ENCODE measurements around the gene COL10A1. TPM values are rescaled to one million over a fixed set of nuclear protein-coding genes. Genes with fewer than 3 reads are reported as not detected.

Gene COL10A1
- total RNA-seq, 2 experiments from 2014 or later, result not detected

DNA sequence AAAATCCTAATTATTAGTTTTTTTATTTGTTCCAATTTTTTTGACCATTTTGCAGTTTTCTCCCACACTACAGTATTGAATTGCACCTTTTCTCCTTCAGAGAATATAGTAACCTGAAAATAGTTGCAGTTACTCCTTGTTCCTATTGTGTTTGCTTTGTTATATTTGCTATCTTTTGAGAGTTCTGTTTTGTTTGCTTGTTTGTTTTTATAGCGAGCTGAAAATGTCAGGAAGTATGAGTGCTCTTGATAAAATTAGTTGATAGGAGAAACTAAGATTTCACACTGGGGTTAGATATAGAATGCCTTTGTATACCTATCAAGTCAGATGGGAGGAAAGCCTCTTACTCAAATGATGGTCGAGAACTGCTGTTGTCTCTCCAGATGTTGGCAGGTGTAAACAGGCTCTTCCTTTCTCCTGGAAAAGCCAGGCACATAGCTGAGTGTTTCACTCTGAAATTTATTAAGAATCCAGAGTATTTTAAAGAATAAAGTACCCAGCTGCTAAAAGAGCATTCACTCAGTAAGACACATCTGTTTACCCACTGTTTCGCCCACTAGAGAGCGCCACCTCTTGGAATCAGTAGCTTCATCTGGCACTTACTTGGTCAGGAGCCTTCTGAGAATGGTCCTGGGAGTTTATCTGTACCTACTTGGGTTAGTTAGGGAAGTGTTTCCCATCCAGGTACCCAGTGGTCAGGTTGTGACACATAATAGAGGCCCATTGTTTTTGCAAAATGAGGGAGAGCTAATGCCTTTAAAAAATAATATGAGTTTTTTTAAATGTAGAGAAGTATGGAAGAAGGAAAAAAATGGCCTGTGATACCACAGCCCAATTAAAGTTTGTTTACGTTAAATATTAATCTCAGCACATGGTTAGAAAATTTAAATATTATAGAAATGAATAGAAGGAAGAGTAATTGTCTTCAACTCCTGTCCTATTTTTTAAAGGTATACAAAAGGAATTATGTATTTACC is 14.1 kb downstream of the COL10A1 start:
- no peaks in the 10 kb centered on the region for H3K4me1 Mint-ChIP-seq
- peaks cover 37% of the 10 kb centered on the region for H3K36me3 Mint-ChIP-seq (ENCODE audit: low read depth)
- CTCF ChIA-PET, result interaction anchor here (0.8 to 4.0 kb wide), 11 partner anchors 9 to 141 kb away, joined by 3 to 42 read pairs (median 3); partner anchors contain the start of genes COL10A1, NT5DC1 and TSPYL4
- H3K27me3 Mint-ChIP-seq, result no peaks in the 10 kb centered on the region
- H3K9me3 Mint-ChIP-seq, result no peaks in the 10 kb centered on the region
- H3K27ac Mint-ChIP-seq, result no peak overlapping the region
- DNase-seq, result peak; percentile 47
- no peak overlapping the region for H3K4me3 Mint-ChIP-seq
- POLR2A ChIA-PET, result interaction anchor here (0.8 to 1.9 kb wide), 2 partner anchors 11 to 142 kb away, joined by 3 to 9 read pairs; partner anchors contain the start of genes NT5DC1 and TSPYL4

DNA sequence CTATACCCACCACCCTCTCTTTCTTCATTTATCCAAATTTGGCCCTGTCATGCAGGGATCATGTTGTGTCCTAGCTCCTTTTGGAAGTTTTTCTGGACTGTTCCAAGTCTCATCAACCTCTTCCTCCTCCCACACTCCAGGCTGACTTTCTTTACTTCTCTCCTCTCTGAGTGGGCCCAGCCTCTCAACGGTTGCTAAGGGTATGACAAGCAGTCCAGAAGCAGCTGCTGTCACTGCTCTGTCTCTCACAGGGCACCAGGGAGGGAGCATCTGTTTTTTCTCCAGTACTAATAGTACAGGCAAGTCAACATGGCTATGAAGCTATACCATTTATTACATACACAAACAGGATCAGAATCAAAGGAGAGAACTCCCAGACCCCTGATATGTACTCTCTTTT is 17.1 kb downstream of the COL10A1 start:
- Mint-ChIP-seq H3K9me3 (no peaks in the 10 kb centered on the region), H3K27me3 (no peaks in the 10 kb centered on the region), H3K4me3 (no peak overlapping the region), H3K4me1 (peaks cover 20% of the 10 kb centered on the region), H3K36me3 (ENCODE audit: low read depth) (peaks cover 37% of the 10 kb centered on the region), H3K27ac (no peak overlapping the region)
- ChIA-PET CTCF (interaction anchor here (1.7 kb wide), 1 partner anchor 8 kb away, joined by 6 read pairs; the partner anchor contains the start of gene NT5DC1), POLR2A (no interaction called here)
- no peak for DNase-seq

DNA sequence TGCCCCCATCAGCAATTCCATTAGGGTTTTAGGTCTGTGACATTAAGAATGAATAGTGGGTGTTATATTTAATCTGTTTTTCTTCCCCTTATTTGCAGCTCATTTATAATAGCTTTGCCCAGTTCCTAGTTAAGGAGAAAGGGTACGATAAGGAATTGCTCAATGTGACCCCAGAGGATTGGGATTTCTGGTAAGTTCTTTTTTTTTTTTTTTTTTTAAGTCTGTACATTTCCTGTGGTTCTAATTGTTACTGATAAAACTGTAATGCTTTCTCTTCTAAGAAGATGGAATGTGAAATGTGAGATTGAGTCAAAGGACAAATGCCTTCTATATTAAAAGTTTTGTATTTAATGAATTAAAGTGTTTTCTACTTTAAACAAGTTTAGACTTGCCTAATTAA is 19.8 kb downstream of the COL10A1 start:
- peaks cover 46% of the 10 kb centered on the region for H3K4me1 Mint-ChIP-seq
- ChIA-PET CTCF (interaction anchor here (0.7 to 1.5 kb wide), 2 partner anchors 11 to 95 kb away, joined by 4 to 5 read pairs; no protein-coding TSS in a partner anchor), POLR2A (no interaction called here)
- no peak overlapping the region for H3K27ac Mint-ChIP-seq
- no peaks in the 10 kb centered on the region for H3K9me3 Mint-ChIP-seq
- peaks cover 23% of the 10 kb centered on the region for H3K36me3 Mint-ChIP-seq (ENCODE audit: low read depth)
- H3K4me3 Mint-ChIP-seq, result no peak overlapping the region
- no peaks in the 10 kb centered on the region for H3K27me3 Mint-ChIP-seq
- no peak for DNase-seq

DNA sequence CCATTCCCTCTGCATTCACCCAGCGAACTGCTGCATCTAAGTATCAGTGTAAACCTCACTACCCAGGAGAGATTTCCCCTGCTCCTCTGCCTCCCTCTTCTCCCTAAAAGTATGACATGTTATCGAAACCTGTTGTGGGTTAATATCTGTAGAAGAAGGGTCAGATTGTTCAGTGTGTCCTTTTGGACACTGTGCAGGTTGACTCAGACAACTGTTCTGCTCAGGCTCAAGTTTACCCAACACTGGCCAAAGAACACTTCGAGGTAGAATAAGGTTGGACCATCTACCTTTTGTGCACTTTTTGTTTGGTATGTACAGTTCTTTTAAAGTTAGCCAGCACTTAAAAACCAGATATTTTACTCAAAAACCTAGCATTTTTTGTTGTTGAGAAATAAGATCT is 20.7 kb downstream of the COL10A1 start:
- DNase-seq, result no peak
- Mint-ChIP-seq H3K4me1 (peaks cover 50% of the 10 kb centered on the region), H3K9me3 (no peaks in the 10 kb centered on the region), H3K27ac (no peak overlapping the region), H3K36me3 (ENCODE audit: low read depth) (peaks cover 16% of the 10 kb centered on the region), H3K4me3 (no peak overlapping the region), H3K27me3 (no peaks in the 10 kb centered on the region)
- CTCF ChIA-PET, result interaction anchor here (1.0 kb wide), 1 partner anchor 10 kb away, joined by 4 read pairs; no protein-coding TSS in a partner anchor
- POLR2A ChIA-PET, result no interaction called here

DNA sequence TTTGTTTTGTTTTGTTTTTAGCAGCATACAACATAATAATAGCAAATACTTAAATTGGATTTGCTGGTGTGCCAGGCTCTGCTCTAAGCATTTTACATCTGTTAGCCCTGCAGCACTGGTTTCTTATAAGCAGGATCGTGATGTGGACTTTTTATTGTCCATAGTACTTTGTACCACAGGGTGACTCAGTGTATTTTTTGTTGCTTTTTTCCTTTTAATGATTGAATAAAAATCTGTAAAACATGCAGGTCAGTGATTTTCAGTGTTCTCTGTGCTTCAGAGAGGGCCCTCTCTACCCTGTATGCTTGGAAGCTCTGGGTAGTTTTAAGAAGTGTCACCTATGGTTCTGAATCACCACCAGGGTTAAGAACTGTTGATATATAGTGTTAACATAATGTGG is 21.3 kb downstream of the COL10A1 start:
- H3K36me3 Mint-ChIP-seq (ENCODE audit: low read depth), result peaks cover 14% of the 10 kb centered on the region
- H3K4me3 Mint-ChIP-seq, result no peak overlapping the region
- no peaks in the 10 kb centered on the region for H3K9me3 Mint-ChIP-seq
- no peak for DNase-seq
- H3K4me1 Mint-ChIP-seq, result peaks cover 56% of the 10 kb centered on the region
- ChIA-PET CTCF (interaction anchor here (1.0 to 4.8 kb wide), 2 partner anchors 8 to 11 kb away, joined by 4 to 42 read pairs; no protein-coding TSS in a partner anchor), POLR2A (no interaction called here)
- no peak overlapping the region for H3K27ac Mint-ChIP-seq
- no peaks in the 10 kb centered on the region for H3K27me3 Mint-ChIP-seq

DNA sequence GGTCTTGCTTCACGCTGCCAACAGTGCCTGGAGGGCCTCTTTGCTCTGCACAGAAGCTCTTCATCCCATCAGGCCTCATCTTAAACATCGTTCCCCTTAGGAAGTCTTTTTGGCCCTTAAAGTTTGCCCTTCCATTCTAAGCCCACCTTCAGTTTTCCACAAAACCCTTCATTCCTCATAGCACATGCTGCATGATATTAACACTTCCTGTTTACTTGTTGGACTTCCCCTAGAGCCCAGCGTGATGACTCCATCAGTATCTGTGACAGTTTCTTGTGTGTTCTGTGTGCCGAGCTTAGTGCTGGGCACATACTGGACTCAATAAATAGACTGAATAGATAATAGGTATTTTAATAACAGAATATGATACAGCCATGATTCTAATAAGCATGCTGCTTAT is 23.1 kb downstream of the COL10A1 start:
- H3K4me3 Mint-ChIP-seq, result peak overlapping the region; percentile 2
- peak overlapping the region; percentile 7 for H3K27ac Mint-ChIP-seq

DNA sequence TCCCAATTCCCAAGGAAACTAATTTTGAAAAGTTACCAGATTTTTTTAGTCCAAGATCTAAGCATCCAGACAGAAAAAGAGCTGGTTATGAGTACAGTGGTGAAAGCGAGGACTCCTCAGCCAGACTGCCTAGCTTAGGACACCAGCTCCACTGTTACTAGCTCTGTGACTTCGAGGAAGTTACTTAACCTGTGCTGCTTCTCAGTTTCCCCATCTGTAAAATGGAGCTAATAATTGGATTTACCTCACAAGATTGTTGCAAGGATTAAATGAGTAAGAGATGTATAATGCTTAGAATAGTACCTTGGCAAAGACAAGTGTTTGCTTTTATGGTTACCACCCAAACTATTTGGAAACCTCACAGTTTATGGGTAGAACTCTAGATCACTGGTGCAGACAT is 24.1 kb downstream of the COL10A1 start:
- Mint-ChIP-seq H3K27ac (peak overlapping the region; percentile 89), H3K4me3 (peak overlapping the region; percentile 94), H3K4me1 (peaks cover 63% of the 10 kb centered on the region), H3K36me3 (ENCODE audit: low read depth) (peaks cover 3% of the 10 kb centered on the region), H3K27me3 (no peaks in the 10 kb centered on the region), H3K9me3 (peaks cover under 1% of the 10 kb centered on the region)
- DNase-seq, result no peak
- ChIA-PET POLR2A (interaction anchor here (1.7 to 2.5 kb wide), 7 partner anchors 9 to 469 kb away, joined by 4 to 15 read pairs (median 11); partner anchors contain the start of genes RWDD1 and TSPYL1), CTCF (interaction anchor here (1.2 to 4.8 kb wide), 4 partner anchors 8 to 18 kb away, joined by 5 to 42 read pairs (median 6); no protein-coding TSS in a partner anchor)

More for the DNA sequence above, 23.1 kb downstream of the COL10A1 start:
- H3K4me1 Mint-ChIP-seq, result peaks cover 63% of the 10 kb centered on the region
- ChIA-PET POLR2A (interaction anchor here (1.0 to 1.7 kb wide), 2 partner anchors 8 to 16 kb away, joined by 4 read pairs; no protein-coding TSS in a partner anchor), CTCF (interaction anchor here (0.8 to 4.8 kb wide), 3 partner anchors 10 to 92 kb away, joined by 3 to 42 read pairs (median 3); no protein-coding TSS in a partner anchor)
- no peaks in the 10 kb centered on the region for H3K9me3 Mint-ChIP-seq
- DNase-seq, result no peak
- H3K27me3 Mint-ChIP-seq, result no peaks in the 10 kb centered on the region
- peaks cover 3% of the 10 kb centered on the region for H3K36me3 Mint-ChIP-seq (ENCODE audit: low read depth)

DNA sequence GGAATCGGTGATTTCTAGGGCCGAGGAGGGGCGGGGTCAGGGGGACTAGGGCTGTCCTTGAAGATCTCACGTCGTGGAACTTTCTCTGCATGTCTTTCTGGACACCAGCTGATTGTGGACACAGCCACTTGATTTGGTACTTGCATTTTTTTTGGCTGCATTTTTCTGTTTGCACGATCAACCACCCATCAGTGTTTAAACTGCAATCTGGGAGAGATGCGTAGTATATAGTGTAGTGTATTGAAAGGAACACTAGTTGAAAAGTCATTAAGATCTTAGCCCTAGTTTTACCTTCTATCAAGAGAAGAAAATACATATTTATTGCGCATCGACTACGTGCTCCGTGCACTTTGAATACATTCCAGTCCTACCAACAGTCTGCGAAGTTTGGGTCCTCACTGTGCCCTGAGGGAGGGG is 24.6 kb downstream of the COL10A1 start:
- H3K9me3 Mint-ChIP-seq, result peaks cover 2% of the 10 kb centered on the region
- H3K4me3 Mint-ChIP-seq, result peak overlapping the region; percentile 94
- H3K36me3 Mint-ChIP-seq (ENCODE audit: low read depth), result peaks cover 3% of the 10 kb centered on the region
- no peak for DNase-seq
- no peaks in the 10 kb centered on the region for H3K27me3 Mint-ChIP-seq
- peaks cover 63% of the 10 kb centered on the region for H3K4me1 Mint-ChIP-seq
- ChIA-PET POLR2A (interaction anchor here (1.1 to 2.5 kb wide), 12 partner anchors 9 to 1501 kb away, joined by 3 to 15 read pairs (median 4); partner anchors contain the start of genes GOPC, RWDD1, TSPYL1 and TSPYL4), CTCF (interaction anchor here (1.2 to 4.8 kb wide), 5 partner anchors 8 to 117 kb away, joined by 4 to 42 read pairs (median 6); no protein-coding TSS in a partner anchor)
- peak overlapping the region; percentile 89 for H3K27ac Mint-ChIP-seq

DNA sequence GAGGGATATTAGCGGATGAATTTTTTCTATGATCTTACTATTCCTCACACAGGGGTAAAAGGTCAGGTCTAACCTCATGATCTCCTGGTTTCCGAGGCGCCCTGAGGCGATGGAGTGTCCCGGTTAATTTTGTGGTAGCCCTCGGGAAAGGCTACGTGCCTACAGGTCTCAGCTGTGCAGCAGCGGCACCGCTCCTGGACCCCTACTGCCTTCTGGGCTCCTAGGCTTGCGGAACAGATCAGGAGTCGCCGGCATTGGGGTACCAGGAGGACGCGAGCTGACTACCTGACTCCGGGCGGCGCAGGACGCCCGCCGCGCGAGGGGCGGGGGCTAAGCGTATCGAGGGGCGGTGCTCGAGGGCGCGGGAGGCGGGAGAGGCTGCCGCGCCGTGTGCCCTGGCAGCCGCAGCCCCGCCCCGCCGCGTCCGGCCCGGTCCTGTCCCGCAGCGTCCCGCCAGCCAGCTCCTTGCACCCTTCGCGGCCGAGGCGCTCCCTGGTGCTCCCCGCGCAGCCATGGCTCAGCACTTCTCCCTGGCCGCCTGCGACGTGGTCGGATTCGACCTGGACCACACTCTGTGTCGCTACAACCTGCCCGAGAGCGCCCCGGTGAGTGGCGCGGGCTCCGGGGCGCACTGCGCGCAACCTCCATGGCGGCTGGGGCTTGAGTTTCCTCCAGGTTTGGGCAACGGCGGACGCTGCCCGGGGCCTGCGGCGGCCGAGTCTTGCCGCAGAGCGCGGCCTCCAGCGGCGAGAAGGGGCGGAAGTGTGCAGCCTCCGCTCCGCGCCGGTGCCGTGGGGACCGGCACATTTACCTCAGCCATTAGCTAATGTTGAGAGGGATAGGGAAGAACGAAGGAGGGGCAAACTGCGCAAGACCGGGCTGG is 25.3 kb downstream of the COL10A1 start, which contains the start of gene NT5DC1:
NT5DC1 (plus strand) TSS at position 435 of the 883 bp plus-strand sequence; CDS start at position 513, 78 bp downstream.
- Mint-ChIP-seq H3K27me3 (no peaks in the 10 kb centered on the region), H3K27ac (peak within 1 kb of the TSS; percentile 89), H3K4me3 (peak within 1 kb of the TSS; percentile 94), H3K9me3 (peaks cover 7% of the 10 kb centered on the region), H3K4me1 (peaks cover 57% of the 10 kb centered on the region), H3K36me3 (ENCODE audit: low read depth) (peaks cover 3% of the 10 kb centered on the region)
- POLR2A ChIA-PET, result interaction anchor here (0.8 to 2.5 kb wide), 13 partner anchors 9 to 1502 kb away, joined by 3 to 15 read pairs (median 4); partner anchors contain the start of genes CALHM6, GOPC, RWDD1 and TSPYL1
- DNase-seq, result peak; percentile 88
- CTCF ChIA-PET, result interaction anchor here (0.7 to 4.8 kb wide), 7 partner anchors 9 to 117 kb away, joined by 3 to 42 read pairs (median 5); no protein-coding TSS in a partner anchor

DNA sequence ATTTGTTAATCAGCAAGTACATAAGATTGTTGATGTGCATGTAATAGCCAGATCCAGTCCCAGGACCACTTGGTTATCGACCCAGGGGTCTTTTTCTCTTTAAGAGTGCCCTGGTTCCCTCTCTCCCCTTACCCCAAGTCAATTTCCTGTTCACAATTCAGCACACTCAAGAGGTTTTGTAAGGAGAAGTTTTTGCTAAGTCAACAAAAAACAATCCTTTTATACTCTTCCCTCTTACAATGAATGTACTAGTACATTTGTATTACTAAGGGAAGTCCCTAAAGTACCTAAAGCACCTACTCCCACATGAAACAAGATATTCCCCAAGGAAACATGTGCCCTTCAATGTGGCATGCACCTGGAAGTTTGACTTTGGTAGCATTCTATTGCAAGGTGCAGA is 26.9 kb downstream of the COL10A1 start:
- POLR2A ChIA-PET, result no interaction called here
- Mint-ChIP-seq H3K27me3 (no peaks in the 10 kb centered on the region), H3K4me1 (peaks cover 43% of the 10 kb centered on the region), H3K9me3 (peaks cover 7% of the 10 kb centered on the region), H3K36me3 (ENCODE audit: low read depth) (peaks cover 3% of the 10 kb centered on the region), H3K4me3 (no peak overlapping the region), H3K27ac (no peak overlapping the region)
- DNase-seq, result no peak
- CTCF ChIA-PET, result no interaction called here

DNA sequence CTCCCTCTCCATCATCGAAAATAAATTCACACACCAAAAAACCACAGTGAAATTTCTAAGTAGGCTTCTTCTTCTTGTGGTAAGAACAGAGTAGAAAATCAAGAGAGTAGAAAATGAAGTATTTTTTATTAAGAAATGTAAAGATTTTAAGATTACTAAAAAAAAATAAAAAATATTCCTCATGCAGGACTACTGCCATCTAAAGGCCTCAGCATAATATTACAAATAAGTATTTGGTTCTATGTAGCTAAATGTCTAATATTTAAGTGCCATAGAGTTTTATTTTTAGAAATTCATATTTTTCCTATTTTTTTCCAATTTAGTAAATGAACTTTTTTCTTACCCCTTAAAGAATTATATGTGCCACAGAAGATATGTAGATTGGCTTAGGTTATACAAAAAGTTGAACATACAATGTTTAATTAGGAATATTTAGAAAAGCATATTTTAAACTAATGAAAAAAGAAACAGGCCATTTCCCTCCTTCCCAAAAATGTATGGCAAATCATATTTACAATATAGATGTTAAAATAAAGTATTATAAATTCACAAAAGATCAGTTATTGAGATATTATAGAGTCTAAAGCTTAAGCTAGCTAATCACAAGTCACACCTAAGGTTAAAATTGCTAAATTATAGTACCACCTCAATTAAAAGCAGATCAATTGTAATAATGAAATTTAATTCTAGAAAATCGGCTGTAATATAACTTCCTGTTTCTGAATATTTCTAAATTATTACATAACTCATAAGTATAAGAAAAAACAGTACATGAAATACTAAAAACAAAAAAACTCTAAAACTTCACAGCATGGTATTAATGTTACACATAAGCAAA is 28.7 kb downstream of the COL10A1 start:
- Mint-ChIP-seq H3K27me3 (peaks cover 2% of the 10 kb centered on the region), H3K27ac (no peak overlapping the region)
- POLR2A ChIA-PET, result no interaction called here

More for the DNA sequence above, 28.7 kb downstream of the COL10A1 start:
- CTCF ChIA-PET, result interaction anchor here (0.6 to 3.0 kb wide), 6 partner anchors 12 to 176 kb away, joined by 3 to 43 read pairs (median 4); no protein-coding TSS in a partner anchor
- DNase-seq, result no peak
- Mint-ChIP-seq H3K36me3 (ENCODE audit: low read depth) (no peaks in the 10 kb centered on the region), H3K4me1 (peaks cover 27% of the 10 kb centered on the region), H3K9me3 (peaks cover 7% of the 10 kb centered on the region), H3K4me3 (no peak overlapping the region)

Measured in activated CD4-positive, alpha-beta memory T cell treated with anti-CD3 and anti-CD28 coated beads, Interleukin-2, amount 10 ng/mL, durations not matched to agents 7 days and 5 days (primary cell).